Embryonic facial prominence (tissue), 1 donor: ENCODE results near the gene ADRA2C.
"Not testable (repeated sequence)": the region's sequence is repeated elsewhere in the genome, so short reads cannot be mapped to it uniquely, and the experiment has no call there.

Source experiments
- DNase-seq: peaks from one replicate; pipeline ENCODE4 v3.0.0-alpha.2; 2016; ENCODE audit errors: extremely low spot score

ADRA2C gene

GRCh38 chr4:3813151-3814052 lies 47.2 kb downstream of the ADRA2C start:
- DNase-seq = no peak

- DNase-seq = no peak
Measured at GRCh38 chr4:3814053-3814570, 47.9 kb downstream of the ADRA2C start.

GRCh38 chr4:3814838-3815237 lies 48.7 kb downstream of the ADRA2C start:
- not testable (repeated sequence) for DNase-seq

GRCh38 chr4:3816256-3816825 lies 50.2 kb downstream of the ADRA2C start:
- DNase-seq = no peak

DNA sequence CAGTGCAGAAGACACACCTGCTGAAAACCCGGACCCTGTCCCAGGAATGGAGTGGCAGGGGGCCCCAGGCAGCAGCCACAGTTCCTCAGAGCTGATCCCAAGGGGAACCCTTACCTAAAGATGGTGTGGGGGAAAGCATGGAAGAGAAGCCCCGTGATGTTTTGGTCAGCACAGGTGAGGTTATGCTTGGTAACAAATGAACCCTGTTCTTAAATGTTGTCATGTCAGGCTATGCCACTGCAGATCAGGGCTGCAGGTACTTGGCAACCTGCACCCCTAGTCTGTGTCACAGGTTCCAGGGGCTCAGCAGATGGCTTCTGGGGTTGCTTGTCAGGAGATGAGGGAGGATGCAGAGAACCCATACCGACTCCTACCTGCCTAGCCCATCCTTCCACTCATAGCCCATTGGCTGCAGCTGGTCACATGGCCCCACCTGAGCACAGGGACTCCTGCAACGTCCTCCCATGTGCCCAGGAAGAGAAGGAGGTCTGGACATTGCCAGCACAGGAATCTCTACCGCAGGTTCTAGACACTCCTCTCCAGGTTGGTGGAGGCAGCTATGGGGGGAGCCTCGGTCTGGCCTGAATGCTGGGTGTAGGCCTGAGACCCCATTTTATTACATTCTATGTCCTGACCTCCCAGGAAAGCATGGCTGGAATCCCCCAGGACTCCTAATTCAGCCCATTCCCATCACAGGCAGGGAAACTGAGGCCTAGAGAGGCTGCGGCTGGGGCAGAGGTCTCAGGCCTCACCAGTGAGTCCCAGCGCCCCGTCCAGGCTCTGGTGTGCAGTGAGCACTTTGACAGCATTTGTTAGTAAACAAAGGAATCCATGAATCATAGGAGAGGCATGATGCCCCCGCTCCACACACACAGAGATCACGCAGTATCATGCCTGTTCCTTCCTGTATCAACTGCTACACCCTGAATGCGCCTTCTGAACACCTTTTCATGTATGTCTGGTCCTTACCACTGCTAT lies 51.1 kb downstream of the ADRA2C start:
- no peak for DNase-seq
